HepG2 (cell line): ENCODE data around the gene PRKAR1B. TPM values are rescaled to one million over a fixed set of nuclear protein-coding genes. Genes with fewer than 3 reads are reported as not detected.

ENCODE experiments used
- AGO2 ChIP-seq: fragments of 200-400 bp; formaldehyde crosslinking; optimal IDR thresholded peaks from 2 replicates; pipeline ENCODE3; 2017; ENCODE audit warnings: mild to moderate bottlenecking, low read depth, low read length, moderate library complexity
- CEBPG ChIP-seq: IDR thresholded peaks from 2 replicates; pipeline ENCODE4 v1.6.1; 2016
- HDAC1 ChIP-seq: sonication (generic); formaldehyde crosslinking; IDR thresholded peaks from 2 replicates; pipeline ENCODE4 v1.5.1; 2020; ENCODE audit warnings: mild to moderate bottlenecking, missing genetic modification reagents
- KDM2A ChIP-seq: sonication (generic); formaldehyde crosslinking; IDR thresholded peaks from 2 replicates; pipeline ENCODE4 v1.4.0; 2020; ENCODE audit warnings: low read depth, missing genetic modification reagents, borderline replicate concordance
- POLR2A ChIP-seq, 2 experiments: IDR thresholded peaks; 2 replicates each; pipeline ENCODE4 v1.6.1; 2011; ENCODE audit warnings: low read depth in 2 of 2, low read length in 2 of 2, mild to moderate bottlenecking in 1 of 2, moderate library complexity in 1 of 2; ENCODE audit not compliant: insufficient read depth in 1 of 2
- TFE3 ChIP-seq: IDR thresholded peaks from 2 replicates; pipeline ENCODE4 v1.6.1; 2016
- THAP9 ChIP-seq: sonication (generic); formaldehyde crosslinking; IDR thresholded peaks from 2 replicates; pipeline ENCODE4; 2020; ENCODE audit warnings: missing genetic modification reagents, mild to moderate bottlenecking, borderline replicate concordance
- ZNF292 ChIP-seq: sonication (generic); formaldehyde crosslinking; IDR thresholded peaks from 2 replicates; pipeline ENCODE4 v1.8.1; 2022; ENCODE audit warnings: mild to moderate bottlenecking, low read depth, missing genetic modification reagents, borderline replicate concordance
- ZNF3 ChIP-seq: IDR thresholded peaks from 2 replicates; pipeline ENCODE4 v1.7.0; 2017; ENCODE audit warnings: inconsistent platforms
- ZNF329 ChIP-seq: sonication (generic); formaldehyde crosslinking; IDR thresholded peaks from 2 replicates; pipeline ENCODE4 v1.9.0; 2021; ENCODE audit warnings: low read depth, mild to moderate bottlenecking, missing genetic modification reagents
- ZNF343 ChIP-seq: sonication (generic); formaldehyde crosslinking; IDR thresholded peaks from 2 replicates; pipeline ENCODE4 v1.4.0; 2020; ENCODE audit warnings: mild to moderate bottlenecking, missing genetic modification reagents
- ZNF556 ChIP-seq: sonication (generic); formaldehyde crosslinking; IDR thresholded peaks from 2 replicates; pipeline ENCODE4 v1.4.0; 2020; ENCODE audit warnings: mild to moderate bottlenecking, missing genetic modification reagents, borderline replicate concordance
- polyA plus RNA-seq, 8 experiments: library from polyadenylated mRNA; depleted of rRNA in 3 of 8; stranded (reverse) in 7 of 8; unstranded in 1 of 8; fragments of >200 nt; fragmentation: Illumina TruSeq in 4 of 8; extraction: Trizol in 4 of 8; gene quantifications; 2 replicates each; pipeline versions ENCODE4 v1.2.1 to v1.2.3, GENCODE V29; 2011 to 2016; ENCODE audit warnings: low read depth in 4 of 8, missing spikeins in 1 of 8, mixed read lengths in 1 of 8; ENCODE audit not compliant: insufficient read depth in 1 of 8
- total RNA-seq, 5 experiments: library from RNA; depleted of rRNA; stranded (reverse); fragments of >200 nt; fragmentation: Illumina TruSeq; extraction: Trizol; gene quantifications; 2 replicates each; pipeline ENCODE4 v1.2.3, GENCODE V29; 2016; ENCODE audit warnings: low read depth in 1 of 5
- TF ChIP-seq, protein P1 (sequence below): sonication (generic); formaldehyde crosslinking; IDR thresholded peaks from 2 replicates; pipeline ENCODE4 v1.9.0; 2021; ENCODE audit warnings: missing genetic modification reagents, mild to moderate bottlenecking, borderline replicate concordance
- TF ChIP-seq, protein P2 (sequence below): IDR thresholded peaks from 2 replicates; pipeline ENCODE4 v1.6.1; 2018; ENCODE audit warnings: missing genetic modification reagents
- TF ChIP-seq, protein P3 (sequence below): sonication (generic); formaldehyde crosslinking; IDR thresholded peaks from 2 replicates; pipeline ENCODE4 v1.4.0; 2020; ENCODE audit warnings: missing genetic modification reagents

PRKAR1B gene
- total and polyA plus RNA-seq, 2 of the 13 experiments (the other 11 are each of a cell fraction or from before 2014, with no cell fraction given): 7.9 to 28.2 TPM

DNA sequence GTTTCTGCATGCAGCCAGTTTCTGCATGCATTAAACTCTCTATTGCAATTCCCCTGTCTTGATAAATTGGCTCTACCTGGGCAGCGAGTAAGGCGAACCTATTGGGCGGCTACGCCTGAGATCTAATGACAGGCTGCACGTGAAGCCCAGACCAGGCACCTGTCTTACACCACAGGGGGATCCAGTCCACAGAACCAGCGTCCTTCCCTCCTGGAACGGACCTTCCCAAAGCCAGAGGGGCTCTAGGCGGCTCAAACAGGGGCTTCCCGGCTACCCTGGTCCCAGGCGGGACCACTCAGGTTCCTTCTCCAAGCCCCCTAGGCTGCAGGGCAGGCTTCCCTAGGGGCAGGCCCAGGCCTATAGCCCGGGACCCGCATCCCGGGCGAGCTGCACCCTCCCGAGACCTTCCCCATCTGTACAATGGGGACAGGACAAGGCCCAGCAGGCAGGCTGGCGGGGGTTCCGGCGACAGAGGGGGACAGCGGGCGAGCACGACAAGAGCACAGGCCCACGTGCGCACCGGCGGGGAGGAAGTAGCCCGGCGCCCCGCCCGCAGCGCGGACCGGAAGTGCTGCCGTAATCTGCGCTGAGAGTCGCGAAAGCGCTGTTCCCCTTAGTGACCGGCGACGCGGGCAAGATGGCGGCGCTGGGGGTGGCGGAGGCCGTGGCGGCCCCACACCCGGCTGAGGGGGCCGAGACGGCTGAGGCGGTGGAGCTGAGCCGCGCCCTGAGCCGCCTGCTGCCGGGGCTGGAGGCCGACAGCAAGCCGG is 812 bp downstream of the PRKAR1B start, which contains the start of gene DNAAF5 (continued):
- TF ChIP-seq ZNF556 (peak; percentile 59; the same call in 1 of the 2 replicates), POLR2A (IDR thresholded peaks at IDR 0.05; ENCODE audit: insufficient read depth in 1 of 2, low read depth in 2 of 2, low read length in 2 of 2) (peak in 1 of 2 experiments; percentile 53; a peak in 2 of 4 replicates), THAP9 (CRISPR knock-in tag) (peak; percentile 83), ZNF292 (CRISPR knock-in tag) (no peak), ZNF3 (CRISPR knock-in tag) (peak; percentile 57; the same call in 1 of the 2 replicates), KDM2A (CRISPR knock-in tag) (peak; percentile 89), HDAC1 (CRISPR knock-in tag) (peak; percentile 98), ZNF343 (CRISPR knock-in tag) (peak; percentile 89; the same call in 1 of the 2 replicates), AGO2 (peak; percentile 85), ZNF329 (CRISPR knock-in tag) (0 out of 2 replicates have a peak, but pooled peaks have one; percentile 18), TFE3 (CRISPR knock-in tag) (peak; percentile 63; the same call in 1 of the 2 replicates), CEBPG (CRISPR knock-in tag) (no peak)
- TF ChIP-seq, protein P1, sequence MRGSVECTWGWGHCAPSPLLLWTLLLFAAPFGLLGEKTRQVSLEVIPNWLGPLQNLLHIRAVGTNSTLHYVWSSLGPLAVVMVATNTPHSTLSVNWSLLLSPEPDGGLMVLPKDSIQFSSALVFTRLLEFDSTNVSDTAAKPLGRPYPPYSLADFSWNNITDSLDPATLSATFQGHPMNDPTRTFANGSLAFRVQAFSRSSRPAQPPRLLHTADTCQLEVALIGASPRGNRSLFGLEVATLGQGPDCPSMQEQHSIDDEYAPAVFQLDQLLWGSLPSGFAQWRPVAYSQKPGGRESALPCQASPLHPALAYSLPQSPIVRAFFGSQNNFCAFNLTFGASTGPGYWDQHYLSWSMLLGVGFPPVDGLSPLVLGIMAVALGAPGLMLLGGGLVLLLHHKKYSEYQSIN: no peak
- TF ChIP-seq, protein P2, sequence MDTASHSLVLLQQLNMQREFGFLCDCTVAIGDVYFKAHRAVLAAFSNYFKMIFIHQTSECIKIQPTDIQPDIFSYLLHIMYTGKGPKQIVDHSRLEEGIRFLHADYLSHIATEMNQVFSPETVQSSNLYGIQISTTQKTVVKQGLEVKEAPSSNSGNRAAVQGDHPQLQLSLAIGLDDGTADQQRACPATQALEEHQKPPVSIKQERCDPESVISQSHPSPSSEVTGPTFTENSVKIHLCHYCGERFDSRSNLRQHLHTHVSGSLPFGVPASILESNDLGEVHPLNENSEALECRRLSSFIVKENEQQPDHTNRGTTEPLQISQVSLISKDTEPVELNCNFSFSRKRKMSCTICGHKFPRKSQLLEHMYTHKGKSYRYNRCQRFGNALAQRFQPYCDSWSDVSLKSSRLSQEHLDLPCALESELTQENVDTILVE (CRISPR knock-in tag): peak; percentile 78
- TF ChIP-seq, protein P3, sequence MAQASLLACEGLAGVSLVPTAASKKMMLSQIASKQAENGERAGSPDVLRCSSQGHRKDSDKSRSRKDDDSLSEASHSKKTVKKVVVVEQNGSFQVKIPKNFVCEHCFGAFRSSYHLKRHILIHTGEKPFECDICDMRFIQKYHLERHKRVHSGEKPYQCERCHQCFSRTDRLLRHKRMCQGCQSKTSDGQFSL: no peak
